GM23338 (cell line): ENCODE results near the gene ARRDC5. TPM values are rescaled to one million over a fixed set of nuclear protein-coding genes. Genes with fewer than 3 reads are reported as not detected.

ENCODE experiments used
- ATAC-seq: fragments of 200-7000 bp; cut with Tn5 transposase; 3 replicates; pipeline ENCODE4 v1.9.1; 2020
- DNase-seq: peaks from one replicate; pipeline ENCODE4 v3.0.0-alpha.2; 2015; ENCODE audit warnings: low spot score
- H2AFZ ChIP-seq: fragments of 200-600 bp; sonication (generic); 2 replicates; pipeline ENCODE4 v1.8.0; 2016; ENCODE audit warnings: antibody characterized with exemption, mild to moderate bottlenecking, moderate library complexity
- H3F3A ChIP-seq: fragments of 200-600 bp; sonication (generic); replicated peaks from 2 replicates; pipeline ENCODE4 v1.8.0; 2017; ENCODE audit warnings: antibody characterized with exemption, mixed run types, low read depth
- H3K27ac ChIP-seq: fragments of 200-600 bp; sonication (generic); 2 replicates; pipeline ENCODE4 v1.6.1; 2016; ENCODE audit warnings: low read depth
- H3K27me3 ChIP-seq: fragments of 200-600 bp; sonication (generic); 2 replicates; pipeline ENCODE4 v1.8.0; 2016; ENCODE audit warnings: mild to moderate bottlenecking, mixed run types, moderate library complexity; ENCODE audit not compliant: insufficient read depth
- H3K36me3 ChIP-seq: fragments of 200-600 bp; sonication (generic); 2 replicates; pipeline ENCODE4 v1.8.0; 2016; ENCODE audit warnings: mild to moderate bottlenecking; ENCODE audit not compliant: insufficient read depth
- H3K4me1 ChIP-seq: fragments of 200-600 bp; sonication (generic); 2 replicates; pipeline ENCODE4 v1.8.0; 2016; ENCODE audit warnings: mild to moderate bottlenecking, moderate library complexity; ENCODE audit not compliant: insufficient read depth
- H3K4me2 ChIP-seq: fragments of 200-600 bp; sonication (generic); 2 replicates; pipeline ENCODE4 v1.7.1; 2017; ENCODE audit warnings: mixed run types
- H3K4me3 ChIP-seq: fragments of 200-600 bp; sonication (generic); 2 replicates; pipeline ENCODE4 v1.6.1; 2016; ENCODE audit warnings: mixed run types
- H3K79me2 ChIP-seq: fragments of 200-600 bp; sonication (generic); replicated peaks from 2 replicates; pipeline ENCODE4 v1.8.0; 2017; ENCODE audit warnings: mild to moderate bottlenecking; ENCODE audit not compliant: insufficient read depth
- H3K9me2 ChIP-seq: fragments of 200-600 bp; sonication (generic); 2 replicates; pipeline ENCODE4 v1.8.0; 2017; ENCODE audit not compliant: insufficient read depth
- H4K20me1 ChIP-seq: fragments of 200-600 bp; sonication (generic); replicated peaks from 2 replicates; pipeline ENCODE4 v1.8.0; 2017; ENCODE audit warnings: mild to moderate bottlenecking; ENCODE audit not compliant: insufficient read depth
- H3K27ac Mint-ChIP-seq: 2 replicates; pipeline ENCODE4 v1.8.0; 2020; ENCODE audit warnings: inconsistent platforms, mild to moderate bottlenecking, moderate library complexity, mixed read lengths
- H3K27me3 Mint-ChIP-seq: 3 replicates; pipeline ENCODE4 v1.8.0; 2022; ENCODE audit warnings: low read depth, mild to moderate bottlenecking, moderate library complexity, mixed read lengths, inconsistent platforms; ENCODE audit not compliant: insufficient read depth, poor library complexity
- H3K36me3 Mint-ChIP-seq: 3 replicates; pipeline ENCODE4 v1.8.0; 2021; ENCODE audit warnings: low read depth, mild to moderate bottlenecking, inconsistent platforms, moderate library complexity, mixed read lengths
- H3K4me1 Mint-ChIP-seq: 3 replicates; pipeline ENCODE4 v1.8.0; 2020; ENCODE audit warnings: mild to moderate bottlenecking, inconsistent platforms, mixed read lengths
- H3K4me3 Mint-ChIP-seq: 3 replicates; pipeline ENCODE4 v1.8.0; 2021; ENCODE audit warnings: moderate library complexity, mild to moderate bottlenecking, inconsistent platforms, mixed read lengths
- H3K9me3 Mint-ChIP-seq: 3 replicates; pipeline ENCODE4 v1.8.0; 2020; ENCODE audit warnings: moderate library complexity, mild to moderate bottlenecking, inconsistent platforms, mixed read lengths
- CREB1 ChIP-seq: fragments of 250-450 bp; sonication (Bioruptor Pico); IDR thresholded peaks from 2 replicates; pipeline ENCODE4 v1.5.0; 2020; ENCODE audit warnings: low read depth, mild to moderate bottlenecking, moderate library complexity
- EZH2 ChIP-seq: fragments of 200-600 bp; sonication (generic); IDR thresholded peaks from one replicate; pipeline ENCODE4 v1.8.0; 2017; ENCODE audit warnings: antibody characterized with exemption, mild to moderate bottlenecking, low read depth; ENCODE audit not compliant: unreplicated experiment
- JUNB ChIP-seq: IDR thresholded peaks from one replicate; pipeline ENCODE4 v1.6.1; 2016; ENCODE audit warnings: antibody characterized with exemption; ENCODE audit not compliant: unreplicated experiment
- POLR2AphosphoS5 ChIP-seq: IDR thresholded peaks from 2 replicates; pipeline ENCODE4 v1.6.1; 2016; ENCODE audit warnings: antibody characterized with exemption, low read depth
- STAT1 ChIP-seq: IDR thresholded peaks from one replicate; pipeline ENCODE4 v1.6.1; 2016; ENCODE audit warnings: antibody characterized with exemption; ENCODE audit not compliant: unreplicated experiment
- ZNF331 ChIP-seq: fragments of 250-450 bp; sonication (Bioruptor Pico); IDR thresholded peaks from 2 replicates; pipeline ENCODE4 v1.5.0; 2020; ENCODE audit warnings: low read depth, mild to moderate bottlenecking, moderate library complexity
- polyA plus RNA-seq: library from polyadenylated mRNA; unstranded; fragments of >200 nt; fragmentation: Nextera tagmentation; extraction: Ambion mirVana; gene quantifications from 2 replicates; pipeline ENCODE4 v1.2.1, GENCODE V29; 2016
- total RNA-seq: library from RNA; depleted of rRNA; stranded (reverse); fragments of >200 nt; shearing (Covaris generic); gene quantifications from 2 replicates; pipeline ENCODE4 v1.2.3, GENCODE V29; 2014
- TF ChIP-seq, protein P1 (sequence below): IDR thresholded peaks from 2 replicates; pipeline ENCODE4 v1.6.1; 2016; ENCODE audit warnings: antibody characterized with exemption

Gene ARRDC5
- total and polyA plus RNA-seq, 2 experiments from 2014 or later, result not detected

DNA sequence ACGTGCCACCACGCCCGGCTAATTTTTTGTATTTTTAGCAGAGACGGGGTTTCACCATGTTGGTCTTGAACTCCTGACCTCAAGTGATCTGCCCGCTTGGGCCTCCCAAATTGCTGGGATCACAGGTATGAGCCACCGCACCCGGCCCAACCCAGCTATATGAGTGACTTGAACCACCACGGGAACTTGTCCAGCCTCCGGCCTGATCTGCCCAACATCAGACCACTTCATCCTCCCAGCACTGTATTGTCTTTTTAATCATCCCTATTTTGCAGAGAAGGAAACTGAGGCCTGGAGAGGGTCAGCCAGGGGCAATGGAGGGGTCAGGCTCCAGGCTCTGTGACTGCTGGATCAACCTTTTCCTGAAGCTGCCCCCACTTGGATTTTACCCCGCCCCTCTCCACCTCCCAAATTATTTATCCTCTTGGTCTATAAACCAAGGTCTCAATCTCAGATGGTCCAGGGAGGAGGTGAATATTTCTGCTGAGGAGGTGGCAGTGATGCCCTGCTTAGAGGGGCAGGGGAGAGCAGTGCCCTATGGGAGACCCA lies 34.3 kb downstream of the ARRDC5 start:
- Histone ChIP-seq H3K4me1 (peaks cover 7% of the 10 kb centered on the region; the same call in 1 of the 2 replicates), H3K9me2 (no peaks in the 10 kb centered on the region), H4K20me1 (peaks cover 4% of the 10 kb centered on the region; the same call in 1 of the 2 replicates), H3F3A (no peaks in the 10 kb centered on the region), H3K27ac (no peak overlapping the region), H3K4me2 (no peak overlapping the region), H3K36me3 (no peaks in the 10 kb centered on the region), H3K79me2 (peaks cover 4% of the 10 kb centered on the region; the same call in 1 of the 2 replicates), H2AFZ (peak overlapping the region; percentile 94; the same call in 1 of the 2 replicates), H3K27me3 (no peaks in the 10 kb centered on the region), H3K4me3 (0 out of 2 replicates have a peak overlapping the region, but pooled peaks have one; percentile 97)
- DNase-seq (no peak), ATAC-seq (no peak)
- peaks cover 9% of the 10 kb centered on the region for H3K27me3 Mint-ChIP-seq
- peaks cover 5% of the 10 kb centered on the region; the same call in 2 of the 3 replicates for H3K4me1 Mint-ChIP-seq
- H3K27ac Mint-ChIP-seq, result no peak overlapping the region
- peak overlapping the region; percentile 80 for H3K4me3 Mint-ChIP-seq
- no peaks in the 10 kb centered on the region; the same call in 2 of the 3 replicates for H3K9me3 Mint-ChIP-seq
- no peaks in the 10 kb centered on the region for H3K36me3 Mint-ChIP-seq
- no peak for TF ChIP-seq STAT1
- no peak for TF ChIP-seq POLR2AphosphoS5
- TF ChIP-seq ZNF331, result no peak
- no peak for TF ChIP-seq JUNB
- TF ChIP-seq CREB1 (CRISPR knock-in tag), result no peak
- TF ChIP-seq EZH2, result no peak

DNA sequence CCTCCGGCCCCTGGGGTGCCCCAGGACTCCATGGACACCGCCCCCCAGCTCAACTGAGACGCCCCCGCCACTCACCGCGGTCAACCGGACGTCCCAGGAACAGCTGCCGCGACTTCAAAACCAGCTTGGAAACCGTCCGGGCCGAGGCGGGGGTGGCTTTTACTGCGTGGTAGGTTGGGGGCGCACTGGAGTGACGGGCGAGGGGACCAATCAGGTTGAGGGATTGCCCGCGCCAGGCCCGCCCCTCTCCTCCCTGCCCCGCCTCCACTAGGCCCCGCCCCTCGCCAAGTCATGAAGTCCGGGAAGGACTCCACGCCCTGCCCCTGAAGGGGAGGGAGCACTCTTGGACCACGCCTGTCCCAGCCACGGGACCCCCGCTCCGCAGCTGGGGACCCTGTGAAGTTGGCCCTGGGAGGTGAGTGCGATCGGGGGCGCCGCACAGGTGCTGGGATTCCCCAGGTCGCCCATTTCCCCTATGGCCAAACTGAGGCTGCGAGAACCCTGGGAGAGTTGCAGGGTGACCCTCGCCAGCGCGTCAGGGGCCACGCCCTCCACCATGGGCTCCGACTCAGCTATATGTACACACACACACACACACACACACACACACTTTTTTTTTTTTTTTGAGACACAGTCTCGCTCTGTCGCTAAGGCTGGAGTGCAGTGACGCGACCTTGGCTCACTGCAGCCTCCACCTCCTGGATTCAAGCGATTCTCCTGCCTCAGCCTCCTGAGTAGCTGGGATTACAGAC lies 35.0 kb downstream of the ARRDC5 start, which contains the start of gene PLIN3:
Gene PLIN3, minus strand, starts transcription at position 134 of the 752 bp plus-strand sequence. CDS start 6,273 bp downstream, outside the sequence.
- H3K9me3 Mint-ChIP-seq, result no peaks in the 10 kb centered on the region; the same call in 2 of the 3 replicates
- H3K27ac Mint-ChIP-seq, result 0 out of 2 replicates have a peak within 1 kb of the TSS, but pooled peaks have one; percentile 14
- H3K36me3 Mint-ChIP-seq, result no peaks in the 10 kb centered on the region
- peak within 1 kb of the TSS; percentile 95 for H2AFZ ChIP-seq
- H3K27me3 ChIP-seq, result no peaks in the 10 kb centered on the region
- H3K79me2 ChIP-seq, result peaks cover 4% of the 10 kb centered on the region; the same call in 1 of the 2 replicates
- peak within 1 kb of the TSS; percentile 97 for H3K4me3 ChIP-seq
- TF ChIP-seq CREB1 (CRISPR knock-in tag), result peak; percentile 60; the same call in 1 of the 2 replicates
- TF ChIP-seq, protein P1, sequence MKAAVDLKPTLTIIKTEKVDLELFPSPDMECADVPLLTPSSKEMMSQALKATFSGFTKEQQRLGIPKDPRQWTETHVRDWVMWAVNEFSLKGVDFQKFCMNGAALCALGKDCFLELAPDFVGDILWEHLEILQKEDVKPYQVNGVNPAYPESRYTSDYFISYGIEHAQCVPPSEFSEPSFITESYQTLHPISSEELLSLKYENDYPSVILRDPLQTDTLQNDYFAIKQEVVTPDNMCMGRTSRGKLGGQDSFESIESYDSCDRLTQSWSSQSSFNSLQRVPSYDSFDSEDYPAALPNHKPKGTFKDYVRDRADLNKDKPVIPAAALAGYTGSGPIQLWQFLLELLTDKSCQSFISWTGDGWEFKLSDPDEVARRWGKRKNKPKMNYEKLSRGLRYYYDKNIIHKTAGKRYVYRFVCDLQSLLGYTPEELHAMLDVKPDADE, result no peak
- peak; percentile 49; the same call in 1 of the 2 replicates for TF ChIP-seq POLR2AphosphoS5
- peak; percentile 95 for DNase-seq
- peak within 1 kb of the TSS; percentile 99 for H3K4me2 ChIP-seq
- peaks cover 4% of the 10 kb centered on the region; the same call in 1 of the 2 replicates for H4K20me1 ChIP-seq
- peak within 1 kb of the TSS; percentile 72; the same call in 1 of the 2 replicates for H3K27ac ChIP-seq
- peak within 1 kb of the TSS; percentile 80 for H3K4me3 Mint-ChIP-seq
- H3F3A ChIP-seq, result no peaks in the 10 kb centered on the region
- peak; percentile 85 for ATAC-seq
- H3K36me3 ChIP-seq, result no peaks in the 10 kb centered on the region
- no peaks in the 10 kb centered on the region for H3K9me2 ChIP-seq
- peaks cover 7% of the 10 kb centered on the region; the same call in 1 of the 2 replicates for H3K4me1 ChIP-seq
- H3K4me1 Mint-ChIP-seq, result peaks cover 5% of the 10 kb centered on the region; the same call in 2 of the 3 replicates
- H3K27me3 Mint-ChIP-seq, result peaks cover 9% of the 10 kb centered on the region
